GM15510 (cell line): Measurements from ENCODE around the gene KIZ.

Experiments used
- POLR2A ChIP-seq: IDR thresholded peaks from 3 replicates; pipeline ENCODE4 v1.6.1; 2011; ENCODE audit warnings: borderline replicate concordance; ENCODE audit not compliant: insufficient read length; ENCODE audit errors: extremely low read depth

The KIZ gene

GRCh38 chr20:21102603-21103311, 23.1 kb upstream of the KIZ start:
- TF ChIP-seq POLR2A, result no peak

- no peak for TF ChIP-seq POLR2A
Observed at GRCh38 chr20:21103582-21104465, 22.1 kb upstream of the KIZ start.

- no peak for TF ChIP-seq POLR2A
Observed at GRCh38 chr20:21104466-21104761, 21.5 kb upstream of the KIZ start.

- TF ChIP-seq POLR2A, result no peak
Observed at GRCh38 chr20:21104921-21105320, 21.0 kb upstream of the KIZ start.

- TF ChIP-seq POLR2A, result no peak
Observed at GRCh38 chr20:21105429-21106170, 20.3 kb upstream of the KIZ start.

GRCh38 chr20:21106171-21107017, 19.5 kb upstream of the KIZ start, which contains the start of gene LINC00237:
LINC00237 (minus strand) TSS chr20:21106358.
- TF ChIP-seq POLR2A, result no peak

GRCh38 chr20:21109144-21109543, 16.7 kb upstream of the KIZ start:
- TF ChIP-seq POLR2A, result no peak

GRCh38 chr20:21110811-21111210, 15.1 kb upstream of the KIZ start:
- TF ChIP-seq POLR2A, result no peak

GRCh38 chr20:21111416-21111815, 14.5 kb upstream of the KIZ start:
- no peak for TF ChIP-seq POLR2A

- no peak for TF ChIP-seq POLR2A
Observed at GRCh38 chr20:21113697-21114096, 12.2 kb upstream of the KIZ start.

GRCh38 chr20:21114584-21114983, 11.3 kb upstream of the KIZ start:
- no peak for TF ChIP-seq POLR2A

GRCh38 chr20:21117521-21117920, 8.4 kb upstream of the KIZ start:
- no peak for TF ChIP-seq POLR2A

GRCh38 chr20:21118138-21118537, 7.7 kb upstream of the KIZ start:
- no peak for TF ChIP-seq POLR2A

GRCh38 chr20:21118782-21119181, 7.1 kb upstream of the KIZ start:
- no peak for TF ChIP-seq POLR2A
